Heart right ventricle (tissue), 16 donors: Measurements from ENCODE around the gene NCLN. TPM values are rescaled to one million over a fixed set of nuclear protein-coding genes. Genes with fewer than 3 reads are reported as not detected.

ENCODE experiments used
- ATAC-seq, 8 donors: fragments of 200-7000 bp; cut with Tn5 transposase; one replicate each; pipeline ENCODE4 v1.9.1; 2020; ENCODE audit warnings: mild to moderate bottlenecking in 8 of 8, moderate library complexity in 8 of 8, moderate number of reproducible peaks in 1 of 8
- DNase-seq, 2 donors: peaks; one replicate each; pipeline ENCODE4 v3.0.0-alpha.2; 2020
- H3K27ac ChIP-seq, 10 donors: fragments of 200-600 bp; sonication (generic) in 2 of 10; one replicate each; pipeline versions ENCODE4 v1.5.0 to v1.8.0; 2020 to 2022; ENCODE audit warnings: mild to moderate bottlenecking in 3 of 10
- H3K27me3 ChIP-seq, 7 donors: fragments of 200-600 bp; one replicate each; pipeline ENCODE4 v1.8.0; 2021 to 2022; ENCODE audit warnings: mild to moderate bottlenecking in 2 of 7
- H3K36me3 ChIP-seq, 9 donors: fragments of 200-600 bp; sonication (generic) in 1 of 9; one replicate each; pipeline versions ENCODE4 v1.5.0 to v1.8.0; 2020 to 2022; ENCODE audit warnings: mild to moderate bottlenecking in 2 of 9
- H3K4me1 ChIP-seq, 9 donors: fragments of 200-600 bp; sonication (generic) in 1 of 9; one replicate each; pipeline versions ENCODE4 v1.5.0 to v1.8.0; 2020 to 2022; ENCODE audit warnings: mild to moderate bottlenecking in 4 of 9
- H3K4me3 ChIP-seq, 10 donors: fragments of 200-600 bp; sonication (generic) in 2 of 10; one replicate each; pipeline versions ENCODE4 v1.5.0 to v1.8.0; 2020 to 2022; ENCODE audit warnings: mild to moderate bottlenecking in 7 of 10, moderate library complexity in 2 of 10
- H3K9me3 ChIP-seq, 11 donors: fragments of 200-600 bp in 10 of 11; sonication (generic) in 2 of 11; one replicate each; pipeline versions ENCODE4 v1.5.0 to v1.8.0; 2013 to 2022; ENCODE audit warnings: mild to moderate bottlenecking in 2 of 11, control low read depth in 1 of 11, moderate library complexity in 1 of 11
- WGBS, 2 donors: extraction: QIAGEN DNeasy Blood & Tissue Kit; methylation state at CpG; one replicate each; pipeline ENCODE4 v1.1.7; 2013; ENCODE audit warnings: inconsistent platforms in 1 of 2; 5-methylcytosine and 5-hydroxymethylcytosine counted together
- intact Hi-C, 10 donors: fragments of 100-400 bp; cut with DNase I; formaldehyde crosslinking; loops; one replicate each; pipeline versions ENCODE4 v1.11.1 to v1.14.2; 2022
- long read RNA-seq, 3 donors: library from polyadenylated mRNA; unstranded; transcript quantifications; one replicate each; pipeline ENCODE4 v2.0.0, GENCODE V29; 2020 to 2021
- polyA plus RNA-seq, 2 donors: library from polyadenylated mRNA; stranded (reverse); fragments of 200-250 nt; gene quantifications; one replicate each; pipeline ENCODE4 v1.2.3, GENCODE V29; 2013
- total RNA-seq, 10 donors: library from RNA; stranded (reverse); fragmentation: NEBNext Ultra II Directional in 3 of 10; extraction: Animal tissue kit (Norgen Biotek cat#: 25700) in 3 of 10; gene quantifications; one replicate each; pipeline versions ENCODE4 v1.2.1 to v1.2.4, GENCODE V29; 2021 to 2023
- TF ChIP-seq, protein P1 (sequence below), 9 donors: fragments of 200-600 bp; sonication (generic) in 2 of 9; IDR thresholded peaks; one replicate each; pipeline versions ENCODE4 v1.5.0 to v1.8.0; 2021 to 2022; ENCODE audit warnings: antibody characterized with exemption in 9 of 9, mild to moderate bottlenecking in 5 of 9, moderate library complexity in 1 of 9
- donor health status: Arrhythmogenic right ventricular cardiomyopathy.
- donor health status: ischemic (EF 13 %, LVEDD 7.1; RV severe dilation, severe dysfunction).
- donor health status: healthy with polysubstance abuse.
- donor health status: DM: no; HTN: yes; CAD: no.
- donor health status: DM: no; HTN: no; CAD: no.
- donor health status: ischemic (EF 25% LVEDD 6.9; RV normal size, moderate dysfunction).
- donor health status: ischemic (EF 25% LVEDD 5.7; RV mildly dilated, moderate dysfunction).
- donor health status: healthy.
- donor health status: DM: yes; HTN: yes; CAD: no.
- donor health status: Ischemic cardiomyopathy.
- donor health status: ischemic (EF 35%, LVEDD 5.7; RV mildly dilated, moderate dysfunction).
- donor health status: nonischemic (EF 11% LVEDD 7.7; RV severe dilation, severe dysfunction).
- donor health status: DM: yes; HTN: yes; CAD: no.
- donor health status: PGD.
- donor health status: ischemic (EF 29% LVEDD 5.4; RV normal size, mild dysfunction).
- donor health status: nonischemic (EF 23%, LVEDD 6.1; RV moderate dilation, normal function).

Gene NCLN, protein sequence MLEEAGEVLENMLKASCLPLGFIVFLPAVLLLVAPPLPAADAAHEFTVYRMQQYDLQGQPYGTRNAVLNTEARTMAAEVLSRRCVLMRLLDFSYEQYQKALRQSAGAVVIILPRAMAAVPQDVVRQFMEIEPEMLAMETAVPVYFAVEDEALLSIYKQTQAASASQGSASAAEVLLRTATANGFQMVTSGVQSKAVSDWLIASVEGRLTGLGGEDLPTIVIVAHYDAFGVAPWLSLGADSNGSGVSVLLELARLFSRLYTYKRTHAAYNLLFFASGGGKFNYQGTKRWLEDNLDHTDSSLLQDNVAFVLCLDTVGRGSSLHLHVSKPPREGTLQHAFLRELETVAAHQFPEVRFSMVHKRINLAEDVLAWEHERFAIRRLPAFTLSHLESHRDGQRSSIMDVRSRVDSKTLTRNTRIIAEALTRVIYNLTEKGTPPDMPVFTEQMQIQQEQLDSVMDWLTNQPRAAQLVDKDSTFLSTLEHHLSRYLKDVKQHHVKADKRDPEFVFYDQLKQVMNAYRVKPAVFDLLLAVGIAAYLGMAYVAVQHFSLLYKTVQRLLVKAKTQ
- total RNA-seq (10 to 100 TPM; 17.1 to 36.3 (median 24.6) TPM), polyA plus RNA-seq (10 to 100 TPM; 31.4 to 43.6 TPM)
- long read RNA-seq, donor 1, full-length matches to known transcripts, result 15 of 37 reads
- long read RNA-seq, donor 1, partial matches to known transcripts, result 2 of 37 reads
- long read RNA-seq, donor 1, other reads (novel, unspliced or antisense), result 20 of 37 reads
- long read RNA-seq, donor 2, full-length matches to known transcripts, result 10 of 41 reads
- long read RNA-seq, donor 2, partial matches to known transcripts, result 2 of 41 reads
- long read RNA-seq, donor 2, other reads (novel, unspliced or antisense), result 29 of 41 reads
- long read RNA-seq, donor 3, full-length matches to known transcripts, result 25 of 83 reads
- long read RNA-seq, donor 3, partial matches to known transcripts, result 5 of 83 reads
- long read RNA-seq, donor 3, other reads (novel, unspliced or antisense), result 53 of 83 reads

DNA sequence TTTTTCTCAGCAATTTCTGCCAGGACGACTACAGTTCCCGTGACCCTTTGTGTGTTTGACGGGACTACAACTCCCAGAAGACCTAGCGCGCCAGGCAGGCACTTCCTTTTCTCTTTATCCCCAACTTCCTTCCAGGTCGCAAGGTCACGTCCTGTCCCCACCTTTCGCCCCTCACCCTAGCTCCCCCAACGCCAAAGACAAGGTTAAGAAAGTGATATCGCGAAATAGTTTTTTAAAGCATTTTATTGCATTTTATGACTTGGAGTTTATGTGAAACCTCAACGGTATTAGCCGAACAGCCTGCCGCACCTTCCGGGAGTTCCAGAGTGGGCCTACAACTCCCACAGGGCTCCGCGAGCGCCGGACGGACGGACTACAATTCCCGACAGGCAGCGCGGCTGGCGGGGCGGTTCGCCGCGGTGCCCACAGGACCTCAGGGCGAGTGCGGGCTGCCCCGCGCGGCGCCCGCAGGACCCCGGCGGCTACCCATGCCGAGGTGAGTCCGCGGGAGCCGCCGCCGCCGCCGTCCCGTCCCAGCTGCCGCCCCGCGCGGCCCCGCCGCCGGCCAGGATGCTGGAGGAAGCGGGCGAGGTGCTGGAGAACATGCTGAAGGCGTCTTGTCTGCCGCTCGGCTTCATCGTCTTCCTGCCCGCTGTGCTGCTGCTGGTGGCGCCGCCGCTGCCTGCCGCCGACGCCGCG is at the start of gene NCLN:
NCLN (plus strand) TSS at position 470 of the 699 bp plus-strand sequence; CDS start at position 571, 101 bp downstream.
- Histone ChIP-seq H3K9me3 (no peaks in the 10 kb centered on the region), H3K36me3 (peaks cover 0 to 5% (median 0%) of the 10 kb centered on the region in 9 donors), H3K4me3 (peak within 1 kb of the TSS; percentile 89 to 100 (median 95)), H3K27me3 (no peaks in the 10 kb centered on the region), H3K4me1 (peaks cover 5 to 58% (median 23%) of the 10 kb centered on the region in 9 donors), H3K27ac (peak within 1 kb of the TSS; percentile 77 to 95 (median 88))
- 0% methylated on average over 39 to 69 of the region's 69 CpGs for WGBS, 2 donors
- TF ChIP-seq, protein P1, sequence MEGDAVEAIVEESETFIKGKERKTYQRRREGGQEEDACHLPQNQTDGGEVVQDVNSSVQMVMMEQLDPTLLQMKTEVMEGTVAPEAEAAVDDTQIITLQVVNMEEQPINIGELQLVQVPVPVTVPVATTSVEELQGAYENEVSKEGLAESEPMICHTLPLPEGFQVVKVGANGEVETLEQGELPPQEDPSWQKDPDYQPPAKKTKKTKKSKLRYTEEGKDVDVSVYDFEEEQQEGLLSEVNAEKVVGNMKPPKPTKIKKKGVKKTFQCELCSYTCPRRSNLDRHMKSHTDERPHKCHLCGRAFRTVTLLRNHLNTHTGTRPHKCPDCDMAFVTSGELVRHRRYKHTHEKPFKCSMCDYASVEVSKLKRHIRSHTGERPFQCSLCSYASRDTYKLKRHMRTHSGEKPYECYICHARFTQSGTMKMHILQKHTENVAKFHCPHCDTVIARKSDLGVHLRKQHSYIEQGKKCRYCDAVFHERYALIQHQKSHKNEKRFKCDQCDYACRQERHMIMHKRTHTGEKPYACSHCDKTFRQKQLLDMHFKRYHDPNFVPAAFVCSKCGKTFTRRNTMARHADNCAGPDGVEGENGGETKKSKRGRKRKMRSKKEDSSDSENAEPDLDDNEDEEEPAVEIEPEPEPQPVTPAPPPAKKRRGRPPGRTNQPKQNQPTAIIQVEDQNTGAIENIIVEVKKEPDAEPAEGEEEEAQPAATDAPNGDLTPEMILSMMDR (IDR thresholded peaks at IDR 0.05), result no peak
- intact Hi-C loops, result no loop called here
- DNase-seq (peak; percentile 95), ATAC-seq (peak; percentile 94 to 98 (median 96))

DNA sequence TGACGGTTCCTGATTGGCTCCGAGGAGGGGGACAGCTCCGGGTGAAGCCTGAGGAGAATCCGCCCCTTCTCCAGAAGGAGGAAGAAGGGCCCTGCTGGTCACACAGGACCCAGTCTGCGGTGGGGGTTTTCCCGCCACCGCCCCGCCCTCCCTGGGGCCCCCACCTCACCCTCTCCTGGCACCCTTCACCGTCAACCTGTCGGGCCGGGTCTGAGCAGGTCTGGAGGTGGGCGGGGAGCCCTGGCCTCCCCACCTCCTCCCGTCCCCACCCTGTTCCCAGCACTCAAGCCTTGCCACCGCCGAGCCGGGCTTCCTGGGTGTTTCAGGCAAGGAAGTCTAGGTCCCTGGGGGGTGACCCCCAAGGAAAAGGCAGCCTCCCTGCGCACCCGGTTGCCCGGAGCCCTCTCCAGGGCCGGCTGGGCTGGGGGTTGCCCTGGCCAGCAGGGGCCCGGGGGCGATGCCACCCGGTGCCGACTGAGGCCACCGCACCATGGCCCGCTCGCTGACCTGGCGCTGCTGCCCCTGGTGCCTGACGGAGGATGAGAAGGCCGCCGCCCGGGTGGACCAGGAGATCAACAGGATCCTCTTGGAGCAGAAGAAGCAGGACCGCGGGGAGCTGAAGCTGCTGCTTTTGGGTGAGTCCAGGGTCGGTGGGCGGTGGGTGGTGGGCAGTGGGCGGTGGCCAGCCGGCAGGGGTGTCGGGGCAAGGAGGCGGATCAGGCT is 49.6 kb upstream of the NCLN start, which contains the start of gene GNA15:
GNA15 (plus strand) TSS at position 73 of the 723 bp plus-strand sequence; CDS start at position 491, 418 bp downstream.
- Histone ChIP-seq H3K4me3 (peak within 1 kb of the TSS in 8 of 10 donors; percentile 12 to 65 (median 36)), H3K27ac (peak within 1 kb of the TSS in 8 of 10 donors; percentile 44 to 97 (median 54)), H3K9me3 (peaks cover 0 to 13% (median 7%) of the 10 kb centered on the region in 11 donors), H3K36me3 (no peaks in the 10 kb centered on the region), H3K4me1 (peaks cover 0 to 51% (median 8%) of the 10 kb centered on the region in 9 donors), H3K27me3 (no peaks in the 10 kb centered on the region)
- peak in 5 of 8 donors; percentile 15 to 49 (median 43) for ATAC-seq
- TF ChIP-seq, protein P1 (IDR thresholded peaks at IDR 0.05), result no peak
- 72 to 74% methylated on average over 40 of the region's 40 CpGs for WGBS, 2 donors
- intact Hi-C loops, result no loop called here
- peak in 1 of 2 donors; percentile 25 for DNase-seq

DNA sequence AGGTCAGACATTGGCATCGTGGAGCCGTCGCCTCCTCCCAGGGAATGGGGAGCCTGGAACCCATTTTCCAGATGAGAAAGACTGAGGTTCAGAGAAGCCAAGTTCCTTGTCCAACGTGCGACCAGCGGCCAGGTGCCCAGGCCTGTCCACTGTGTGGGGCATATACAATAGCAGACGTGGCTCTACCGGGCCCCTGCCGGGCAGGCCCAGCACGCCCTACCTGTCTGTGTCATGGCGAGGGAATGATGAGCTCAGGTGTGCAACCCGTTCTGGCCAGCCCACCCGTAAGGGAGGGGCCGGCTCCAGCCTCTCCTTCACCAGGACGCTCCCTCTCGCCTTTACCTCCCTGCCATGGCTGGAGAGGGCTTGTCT is 49.1 kb upstream of the NCLN start:
- H3K4me1 ChIP-seq, result peaks cover 0 to 57% (median 11%) of the 10 kb centered on the region in 9 donors
- peaks cover 0 to 13% (median 7%) of the 10 kb centered on the region in 11 donors for H3K9me3 ChIP-seq
- ATAC-seq (peak in 1 of 8 donors; percentile 28), DNase-seq (no peak)
- H3K4me3 ChIP-seq, result peak overlapping the region in 8 of 10 donors; percentile 12 to 65 (median 36)
- intact Hi-C loops, result no loop called here
- peak overlapping the region in 8 of 10 donors; percentile 43 to 97 (median 54) for H3K27ac ChIP-seq
- H3K36me3 ChIP-seq, result no peaks in the 10 kb centered on the region
- 71 to 74% methylated on average over 16 of the region's 16 CpGs for WGBS, 2 donors
- H3K27me3 ChIP-seq, result no peaks in the 10 kb centered on the region
- TF ChIP-seq, protein P1 (IDR thresholded peaks at IDR 0.05), result no peak
